ENCODE data around the gene TREML4.

- TF ChIP-seq CTCF (IDR thresholded peaks at IDR 0.05), result no peak
- TF ChIP-seq POLR2A (IDR thresholded peaks at IDR 0.05), result no peak
These were observed 13.4 kb upstream of the TREML4 start for GRCh38 chr6:41214559-41215238.
